CD8-positive, alpha-beta memory T cell (primary cell): Measurements from ENCODE around the gene AP3M1. TPM values are rescaled to one million over a fixed set of nuclear protein-coding genes. Genes with fewer than 3 reads are reported as not detected.

ENCODE experiments used
- CTCF ChIA-PET: fragments of 350-600 bp; sonication (Branson Sonifier 250); formaldehyde crosslinking; loops from one replicate; lab custom pipeline; 2021; ENCODE audit warnings: antibody characterized with exemption; lab: Charles Lee
- POLR2A ChIA-PET: fragments of 350-600 bp; sonication (Branson Sonifier 250); formaldehyde crosslinking; loops from one replicate; lab custom pipeline; 2021; ENCODE audit warnings: antibody characterized with exemption; lab: Charles Lee
- DNase-seq, 5 donors: peaks; one replicate each; pipeline versions ENCODE4 v3.0.0 to v3.0.0-alpha.2; 2020 to 2022; ENCODE audit warnings: mixed read lengths in 1 of 5
- H3K27ac ChIP-seq: one replicate; pipeline ENCODE4 v1.7.0; 2013; ENCODE audit warnings: low read depth, mild to moderate bottlenecking, low read length, moderate library complexity
- H3K27me3 ChIP-seq: 2 replicates; pipeline ENCODE4 v1.7.0; 2013; ENCODE audit warnings: low read length, mild to moderate bottlenecking; ENCODE audit not compliant: insufficient read depth, poor library complexity, severe bottlenecking
- H3K36me3 ChIP-seq: 2 replicates; pipeline ENCODE4 v1.7.0; 2013; ENCODE audit warnings: mild to moderate bottlenecking, low read length, moderate library complexity; ENCODE audit not compliant: insufficient read depth
- H3K4me1 ChIP-seq: 2 replicates; pipeline ENCODE4 v1.7.0; 2013; ENCODE audit warnings: mild to moderate bottlenecking, low read length, moderate library complexity; ENCODE audit not compliant: insufficient read depth
- H3K4me3 ChIP-seq: 2 replicates; pipeline ENCODE4 v1.7.0; 2013; ENCODE audit warnings: mild to moderate bottlenecking, low read length
- H3K9me3 ChIP-seq: 2 replicates; pipeline ENCODE4 v1.7.0; 2013; ENCODE audit warnings: mild to moderate bottlenecking, low read length
- H3K27ac Mint-ChIP-seq, 8 donors: one replicate each; pipeline ENCODE4 v1.8.0; 2020 to 2021; ENCODE audit warnings: mixed read lengths in 8 of 8, mild to moderate bottlenecking in 6 of 8, inconsistent platforms in 3 of 8, moderate library complexity in 3 of 8
- H3K27me3 Mint-ChIP-seq, 2 donors: one replicate each; pipeline ENCODE4 v1.8.0; 2020 to 2021; ENCODE audit warnings: mixed read lengths in 2 of 2, mild to moderate bottlenecking in 1 of 2, moderate library complexity in 1 of 2
- H3K36me3 Mint-ChIP-seq, 3 donors: one replicate each; pipeline ENCODE4 v1.8.0; 2020 to 2021; ENCODE audit warnings: mixed read lengths in 3 of 3, inconsistent platforms in 1 of 3, mild to moderate bottlenecking in 1 of 3
- H3K4me1 Mint-ChIP-seq, 3 donors: one replicate each; pipeline ENCODE4 v1.8.0; 2020 to 2021; ENCODE audit warnings: mixed read lengths in 3 of 3, inconsistent platforms in 1 of 3, mild to moderate bottlenecking in 1 of 3
- H3K4me3 Mint-ChIP-seq, 7 donors: one replicate each; pipeline ENCODE4 v1.8.0; 2020 to 2021; ENCODE audit warnings: mixed read lengths in 7 of 7, mild to moderate bottlenecking in 6 of 7, moderate library complexity in 4 of 7, inconsistent platforms in 2 of 7
- H3K9me3 Mint-ChIP-seq, 5 donors: one replicate each; pipeline ENCODE4 v1.8.0; 2020 to 2022; ENCODE audit warnings: mixed read lengths in 5 of 5, mild to moderate bottlenecking in 3 of 5, moderate library complexity in 2 of 5, inconsistent platforms in 1 of 5
- polyA plus RNA-seq: library from polyadenylated mRNA; unstranded; fragments of 300-500 nt; fragmentation: Illumina TruSeq; gene quantifications from one replicate; pipeline ENCODE4 v1.2.3, GENCODE V29; 2021
- total RNA-seq, 2 experiments: library from RNA; stranded (reverse); gene quantifications; one replicate each; pipeline ENCODE4 v1.2.3, GENCODE V29; 2021

Gene AP3M1
- total and polyA plus RNA-seq, 3 experiments from 2014 or later, result 34.5 to 62.1 (median 59.7) TPM

- no peaks in the 10 kb centered on the region for H3K27me3 Mint-ChIP-seq
- ChIA-PET CTCF (interaction anchor here (0.9 to 2.4 kb wide), 2 partner anchors 11 to 221 kb away, joined by 3 to 6 read pairs; no protein-coding TSS in a partner anchor), POLR2A (interaction anchor here (1.3 kb wide), 1 partner anchor 109 kb away, joined by 3 read pairs; no protein-coding TSS in a partner anchor)
- no peak overlapping the region for H3K4me3 Mint-ChIP-seq
- peak overlapping the region in 5 of 8 donors; percentile 8 to 69 (median 44) for H3K27ac Mint-ChIP-seq
- H3K4me1 ChIP-seq, result no peaks in the 10 kb centered on the region
- H3K9me3 Mint-ChIP-seq, result no peaks in the 10 kb centered on the region
- H3K4me1 Mint-ChIP-seq, result peaks cover 0 to 2% (median 0%) of the 10 kb centered on the region in 3 donors
- no peak overlapping the region for H3K27ac ChIP-seq
- no peaks in the 10 kb centered on the region for H3K27me3 ChIP-seq
- H3K4me3 ChIP-seq, result no peak overlapping the region
- peaks cover 3 to 83% (median 29%) of the 10 kb centered on the region in 3 donors for H3K36me3 Mint-ChIP-seq
- peaks cover 26% of the 10 kb centered on the region for H3K36me3 ChIP-seq
- no peak for DNase-seq
- no peaks in the 10 kb centered on the region for H3K9me3 ChIP-seq
Observed at GRCh38 chr10:74099836-74100235, 50.8 kb downstream of the AP3M1 start.

- POLR2A ChIA-PET, result no interaction called here
- peaks cover 3 to 83% (median 29%) of the 10 kb centered on the region in 3 donors for H3K36me3 Mint-ChIP-seq
- no peak overlapping the region for H3K4me3 ChIP-seq
- no peaks in the 10 kb centered on the region for H3K27me3 Mint-ChIP-seq
- no peak for DNase-seq
- CTCF ChIA-PET, result interaction anchor here (0.9 to 2.4 kb wide), 2 partner anchors 11 to 220 kb away, joined by 3 to 6 read pairs; no protein-coding TSS in a partner anchor
- H3K27ac Mint-ChIP-seq, result peak overlapping the region in 3 of 8 donors; percentile 2 to 69 (median 8)
- no peaks in the 10 kb centered on the region for H3K9me3 ChIP-seq
- H3K27me3 ChIP-seq, result no peaks in the 10 kb centered on the region
- H3K4me3 Mint-ChIP-seq, result no peak overlapping the region
- no peak overlapping the region for H3K27ac ChIP-seq
- H3K4me1 Mint-ChIP-seq, result peaks cover 0 to 2% (median 0%) of the 10 kb centered on the region in 3 donors
- H3K36me3 ChIP-seq, result peaks cover 25% of the 10 kb centered on the region
- H3K4me1 ChIP-seq, result no peaks in the 10 kb centered on the region
- no peaks in the 10 kb centered on the region for H3K9me3 Mint-ChIP-seq
Observed at GRCh38 chr10:74099420-74099819, 51.2 kb downstream of the AP3M1 start.

- CTCF ChIA-PET, result no interaction called here
Observed at GRCh38 chr10:74097776-74098175, 52.9 kb downstream of the AP3M1 start.

GRCh38 chr10:74096777-74097176, 53.9 kb downstream of the AP3M1 start:
- peaks cover 23% of the 10 kb centered on the region for H3K36me3 ChIP-seq
- Mint-ChIP-seq H3K9me3 (no peaks in the 10 kb centered on the region), H3K4me3 (no peak overlapping the region), H3K4me1 (no peaks in the 10 kb centered on the region), H3K27me3 (no peaks in the 10 kb centered on the region), H3K27ac (peak overlapping the region in 3 of 8 donors; percentile 49 to 62 (median 54)), H3K36me3 (peaks cover 6 to 75% (median 32%) of the 10 kb centered on the region in 3 donors)
- H3K9me3 ChIP-seq, result no peaks in the 10 kb centered on the region
- H3K4me1 ChIP-seq, result no peaks in the 10 kb centered on the region
- ChIA-PET CTCF (no interaction called here), POLR2A (interaction anchor here (0.5 kb wide), 1 partner anchor 989 kb away, joined by 5 read pairs; no protein-coding TSS in a partner anchor)
- DNase-seq, result no peak
- H3K27me3 ChIP-seq, result no peaks in the 10 kb centered on the region
- no peak overlapping the region for H3K27ac ChIP-seq
- no peak overlapping the region for H3K4me3 ChIP-seq

More at GRCh38 chr10:74097776-74098175, 52.9 kb downstream of the AP3M1 start:
- no peak for DNase-seq
- H3K36me3 Mint-ChIP-seq, result peaks cover 6 to 76% (median 30%) of the 10 kb centered on the region in 3 donors
- Histone ChIP-seq H3K27me3 (no peaks in the 10 kb centered on the region), H3K27ac (no peak overlapping the region), H3K36me3 (peaks cover 23% of the 10 kb centered on the region), H3K4me3 (no peak overlapping the region), H3K9me3 (no peaks in the 10 kb centered on the region), H3K4me1 (no peaks in the 10 kb centered on the region)
- peak overlapping the region in 1 of 8 donors; percentile 1 for H3K27ac Mint-ChIP-seq
- H3K9me3 Mint-ChIP-seq, result no peaks in the 10 kb centered on the region
- POLR2A ChIA-PET, result no interaction called here
- no peaks in the 10 kb centered on the region for H3K27me3 Mint-ChIP-seq
- H3K4me1 Mint-ChIP-seq, result no peaks in the 10 kb centered on the region
- no peak overlapping the region for H3K4me3 Mint-ChIP-seq

- Mint-ChIP-seq H3K4me1 (no peaks in the 10 kb centered on the region), H3K27ac (peak overlapping the region in 2 of 8 donors; percentile 52 to 72), H3K4me3 (no peak overlapping the region), H3K27me3 (no peaks in the 10 kb centered on the region), H3K9me3 (no peaks in the 10 kb centered on the region), H3K36me3 (peaks cover 14 to 75% (median 42%) of the 10 kb centered on the region in 3 donors)
- Histone ChIP-seq H3K27ac (no peak overlapping the region), H3K4me3 (no peak overlapping the region), H3K27me3 (no peaks in the 10 kb centered on the region), H3K4me1 (no peaks in the 10 kb centered on the region), H3K36me3 (peaks cover 28% of the 10 kb centered on the region), H3K9me3 (no peaks in the 10 kb centered on the region)
- DNase-seq, result no peak
- POLR2A ChIA-PET, result no interaction called here
- CTCF ChIA-PET, result interaction anchor here (0.8 to 2.0 kb wide), 5 partner anchors 11 to 208 kb away, joined by 3 to 8 read pairs (median 4); no protein-coding TSS in a partner anchor
Observed at GRCh38 chr10:74094231-74094630, 56.4 kb downstream of the AP3M1 start.

- no peak for DNase-seq
- no peaks in the 10 kb centered on the region for H3K27me3 ChIP-seq
- Mint-ChIP-seq H3K9me3 (no peaks in the 10 kb centered on the region), H3K36me3 (peaks cover 14 to 75% (median 40%) of the 10 kb centered on the region in 3 donors), H3K4me1 (no peaks in the 10 kb centered on the region), H3K27ac (peak overlapping the region in 1 of 8 donors; percentile 58), H3K4me3 (no peak overlapping the region), H3K27me3 (no peaks in the 10 kb centered on the region)
- CTCF ChIA-PET, result interaction anchor here (0.8 to 1.8 kb wide), 6 partner anchors 10 to 19 kb away, joined by 3 to 8 read pairs (median 4); no protein-coding TSS in a partner anchor
- H3K27ac ChIP-seq, result no peak overlapping the region
- H3K4me1 ChIP-seq, result no peaks in the 10 kb centered on the region
- no peaks in the 10 kb centered on the region for H3K9me3 ChIP-seq
- peaks cover 23% of the 10 kb centered on the region for H3K36me3 ChIP-seq
- no peak overlapping the region for H3K4me3 ChIP-seq
- POLR2A ChIA-PET, result no interaction called here
Observed at GRCh38 chr10:74093530-74094164, 57.0 kb downstream of the AP3M1 start.

GRCh38 chr10:74092372-74092771, 58.3 kb downstream of the AP3M1 start:
- ChIA-PET CTCF (interaction anchor here (0.7 to 1.3 kb wide), 3 partner anchors 11 to 152 kb away, joined by 3 to 4 read pairs (median 4); no protein-coding TSS in a partner anchor), POLR2A (no interaction called here)
- Histone ChIP-seq H3K27me3 (no peaks in the 10 kb centered on the region), H3K27ac (no peak overlapping the region), H3K36me3 (peaks cover 20% of the 10 kb centered on the region), H3K9me3 (no peaks in the 10 kb centered on the region), H3K4me3 (no peak overlapping the region), H3K4me1 (no peaks in the 10 kb centered on the region)
- H3K27me3 Mint-ChIP-seq, result no peaks in the 10 kb centered on the region
- H3K4me1 Mint-ChIP-seq, result no peaks in the 10 kb centered on the region
- no peak overlapping the region for H3K4me3 Mint-ChIP-seq
- H3K36me3 Mint-ChIP-seq, result peaks cover 14 to 70% (median 32%) of the 10 kb centered on the region in 3 donors
- H3K9me3 Mint-ChIP-seq, result no peaks in the 10 kb centered on the region
- DNase-seq, result no peak
- H3K27ac Mint-ChIP-seq, result no peak overlapping the region

GRCh38 chr10:74088722-74089121, 61.9 kb downstream of the AP3M1 start:
- H3K9me3 ChIP-seq, result no peaks in the 10 kb centered on the region
- Mint-ChIP-seq H3K36me3 (peaks cover 8 to 58% (median 20%) of the 10 kb centered on the region in 3 donors), H3K27ac (peak overlapping the region in 1 of 8 donors; percentile 58), H3K27me3 (no peaks in the 10 kb centered on the region), H3K4me3 (no peak overlapping the region), H3K9me3 (no peaks in the 10 kb centered on the region), H3K4me1 (peaks cover 3 to 5% (median 3%) of the 10 kb centered on the region in 3 donors)
- no peak for DNase-seq
- peaks cover 5% of the 10 kb centered on the region for H3K36me3 ChIP-seq
- H3K27me3 ChIP-seq, result no peaks in the 10 kb centered on the region
- no peaks in the 10 kb centered on the region for H3K4me1 ChIP-seq
- H3K4me3 ChIP-seq, result no peak overlapping the region
- ChIA-PET CTCF (interaction anchor here (2.5 kb wide), 1 partner anchor 8 kb away, joined by 12 read pairs; no protein-coding TSS in a partner anchor), POLR2A (no interaction called here)
- H3K27ac ChIP-seq, result no peak overlapping the region
